NCI-H510A (cell line): ENCODE data around the gene STEAP2.

ENCODE experiments used
- DNase-seq: peaks from one replicate; lab custom pipeline; 2025; lab: John Stamatoyannopoulos, UW

The STEAP2 gene

DNA sequence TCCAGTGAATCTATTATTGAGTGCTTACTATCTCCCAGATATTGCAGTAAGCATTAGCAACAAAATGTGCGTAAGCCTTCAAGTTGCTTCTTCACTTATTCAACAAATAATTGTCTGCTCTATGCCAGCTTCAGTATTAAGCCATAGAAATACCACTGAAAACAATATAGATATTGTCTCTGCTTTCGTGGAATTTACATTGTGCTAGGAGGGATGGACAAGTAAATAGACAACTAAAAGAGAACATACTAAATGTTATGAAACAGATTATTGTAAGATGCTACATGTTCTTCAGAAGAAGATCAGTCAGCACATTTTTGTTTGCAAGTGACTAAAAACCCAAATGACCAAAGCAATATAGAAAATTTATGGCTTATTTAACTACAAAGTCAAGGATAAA lies 60.7 kb downstream of the STEAP2 start:
- DNase-seq = no peak

- DNase-seq = no peak
These were observed 62.6 kb downstream of the STEAP2 start for GRCh38 chr7:90274161-90274560.

- DNase-seq = no peak
These were observed 64.6 kb downstream of the STEAP2 start for GRCh38 chr7:90276033-90276728.
